GM23338 (cell line): ENCODE results near the gene MARCKSL1.

Experiments used
- CREB1 ChIP-seq: fragments of 250-450 bp; sonication (Bioruptor Pico); IDR thresholded peaks from 2 replicates; pipeline ENCODE4 v1.5.0; 2020; ENCODE audit warnings: low read depth, mild to moderate bottlenecking, moderate library complexity
- ETS1 ChIP-seq: IDR thresholded peaks from 2 replicates; pipeline ENCODE4 v1.6.1; 2016; ENCODE audit warnings: antibody characterized with exemption
- EZH2 ChIP-seq: fragments of 200-600 bp; sonication (generic); IDR thresholded peaks from one replicate; pipeline ENCODE4 v1.8.0; 2017; ENCODE audit warnings: antibody characterized with exemption, mild to moderate bottlenecking, low read depth; ENCODE audit not compliant: unreplicated experiment
- EZH2phosphoT487 ChIP-seq: fragments of 200-600 bp; sonication (generic); IDR thresholded peaks from one replicate; pipeline ENCODE4 v1.8.1; 2018; ENCODE audit warnings: antibody characterized with exemption; ENCODE audit not compliant: unreplicated experiment
- JUNB ChIP-seq: IDR thresholded peaks from one replicate; pipeline ENCODE4 v1.6.1; 2016; ENCODE audit warnings: antibody characterized with exemption; ENCODE audit not compliant: unreplicated experiment
- NANOG ChIP-seq: IDR thresholded peaks from 2 replicates; pipeline ENCODE4 v1.6.1; 2016; ENCODE audit warnings: antibody characterized with exemption, borderline replicate concordance
- POLR2AphosphoS5 ChIP-seq: IDR thresholded peaks from 2 replicates; pipeline ENCODE4 v1.6.1; 2016; ENCODE audit warnings: antibody characterized with exemption, low read depth
- STAT1 ChIP-seq: IDR thresholded peaks from one replicate; pipeline ENCODE4 v1.6.1; 2016; ENCODE audit warnings: antibody characterized with exemption; ENCODE audit not compliant: unreplicated experiment
- ZNF114 ChIP-seq: fragments of 250-450 bp; sonication (Bioruptor Pico); IDR thresholded peaks from 2 replicates; pipeline ENCODE4 v1.5.0; 2020; ENCODE audit warnings: mild to moderate bottlenecking, moderate library complexity
- ZNF331 ChIP-seq: fragments of 250-450 bp; sonication (Bioruptor Pico); IDR thresholded peaks from 2 replicates; pipeline ENCODE4 v1.5.0; 2020; ENCODE audit warnings: low read depth, mild to moderate bottlenecking, moderate library complexity
- TF ChIP-seq, protein P1 (sequence below), 2 experiments: fragments of 200-600 bp in 1 of 2; sonication (generic) in 1 of 2; conservative IDR thresholded peaks; 2 replicates each; pipeline versions ENCODE4 v1.5.1 to v1.6.1; 2016 to 2017; ENCODE audit warnings: antibody characterized with exemption in 2 of 2, low read depth in 2 of 2, mild to moderate bottlenecking in 2 of 2, moderate library complexity in 1 of 2
- TF ChIP-seq, protein P2 (sequence below): IDR thresholded peaks from one replicate; pipeline ENCODE4 v1.6.1; 2018; ENCODE audit warnings: antibody characterized with exemption; ENCODE audit not compliant: unreplicated experiment

DNA sequence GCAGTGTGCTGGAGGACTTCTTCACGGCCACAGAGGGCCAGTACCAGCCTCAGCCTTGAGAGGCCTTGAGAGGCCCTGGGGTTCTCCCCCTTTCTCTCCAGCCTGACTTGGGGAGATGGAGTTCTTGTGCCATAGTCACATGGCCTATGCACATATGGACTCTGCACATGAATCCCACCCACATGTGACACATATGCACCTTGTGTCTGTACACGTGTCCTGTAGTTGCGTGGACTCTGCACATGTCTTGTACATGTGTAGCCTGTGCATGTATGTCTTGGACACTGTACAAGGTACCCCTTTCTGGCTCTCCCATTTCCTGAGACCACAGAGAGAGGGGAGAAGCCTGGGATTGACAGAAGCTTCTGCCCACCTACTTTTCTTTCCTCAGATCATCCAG is 50.4 kb downstream of the MARCKSL1 start:
- TF ChIP-seq, protein P1, sequence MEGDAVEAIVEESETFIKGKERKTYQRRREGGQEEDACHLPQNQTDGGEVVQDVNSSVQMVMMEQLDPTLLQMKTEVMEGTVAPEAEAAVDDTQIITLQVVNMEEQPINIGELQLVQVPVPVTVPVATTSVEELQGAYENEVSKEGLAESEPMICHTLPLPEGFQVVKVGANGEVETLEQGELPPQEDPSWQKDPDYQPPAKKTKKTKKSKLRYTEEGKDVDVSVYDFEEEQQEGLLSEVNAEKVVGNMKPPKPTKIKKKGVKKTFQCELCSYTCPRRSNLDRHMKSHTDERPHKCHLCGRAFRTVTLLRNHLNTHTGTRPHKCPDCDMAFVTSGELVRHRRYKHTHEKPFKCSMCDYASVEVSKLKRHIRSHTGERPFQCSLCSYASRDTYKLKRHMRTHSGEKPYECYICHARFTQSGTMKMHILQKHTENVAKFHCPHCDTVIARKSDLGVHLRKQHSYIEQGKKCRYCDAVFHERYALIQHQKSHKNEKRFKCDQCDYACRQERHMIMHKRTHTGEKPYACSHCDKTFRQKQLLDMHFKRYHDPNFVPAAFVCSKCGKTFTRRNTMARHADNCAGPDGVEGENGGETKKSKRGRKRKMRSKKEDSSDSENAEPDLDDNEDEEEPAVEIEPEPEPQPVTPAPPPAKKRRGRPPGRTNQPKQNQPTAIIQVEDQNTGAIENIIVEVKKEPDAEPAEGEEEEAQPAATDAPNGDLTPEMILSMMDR (conservative IDR thresholded peaks at IDR 0.05; ENCODE audit: low read depth in 2 of 2): no peak
- TF ChIP-seq POLR2AphosphoS5: no peak
- no peak for TF ChIP-seq EZH2
- no peak for TF ChIP-seq NANOG
- TF ChIP-seq, protein P2, sequence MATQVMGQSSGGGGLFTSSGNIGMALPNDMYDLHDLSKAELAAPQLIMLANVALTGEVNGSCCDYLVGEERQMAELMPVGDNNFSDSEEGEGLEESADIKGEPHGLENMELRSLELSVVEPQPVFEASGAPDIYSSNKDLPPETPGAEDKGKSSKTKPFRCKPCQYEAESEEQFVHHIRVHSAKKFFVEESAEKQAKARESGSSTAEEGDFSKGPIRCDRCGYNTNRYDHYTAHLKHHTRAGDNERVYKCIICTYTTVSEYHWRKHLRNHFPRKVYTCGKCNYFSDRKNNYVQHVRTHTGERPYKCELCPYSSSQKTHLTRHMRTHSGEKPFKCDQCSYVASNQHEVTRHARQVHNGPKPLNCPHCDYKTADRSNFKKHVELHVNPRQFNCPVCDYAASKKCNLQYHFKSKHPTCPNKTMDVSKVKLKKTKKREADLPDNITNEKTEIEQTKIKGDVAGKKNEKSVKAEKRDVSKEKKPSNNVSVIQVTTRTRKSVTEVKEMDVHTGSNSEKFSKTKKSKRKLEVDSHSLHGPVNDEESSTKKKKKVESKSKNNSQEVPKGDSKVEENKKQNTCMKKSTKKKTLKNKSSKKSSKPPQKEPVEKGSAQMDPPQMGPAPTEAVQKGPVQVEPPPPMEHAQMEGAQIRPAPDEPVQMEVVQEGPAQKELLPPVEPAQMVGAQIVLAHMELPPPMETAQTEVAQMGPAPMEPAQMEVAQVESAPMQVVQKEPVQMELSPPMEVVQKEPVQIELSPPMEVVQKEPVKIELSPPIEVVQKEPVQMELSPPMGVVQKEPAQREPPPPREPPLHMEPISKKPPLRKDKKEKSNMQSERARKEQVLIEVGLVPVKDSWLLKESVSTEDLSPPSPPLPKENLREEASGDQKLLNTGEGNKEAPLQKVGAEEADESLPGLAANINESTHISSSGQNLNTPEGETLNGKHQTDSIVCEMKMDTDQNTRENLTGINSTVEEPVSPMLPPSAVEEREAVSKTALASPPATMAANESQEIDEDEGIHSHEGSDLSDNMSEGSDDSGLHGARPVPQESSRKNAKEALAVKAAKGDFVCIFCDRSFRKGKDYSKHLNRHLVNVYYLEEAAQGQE: no peak
- no peak for TF ChIP-seq EZH2phosphoT487
- no peak for TF ChIP-seq CREB1 (CRISPR knock-in tag)
- TF ChIP-seq JUNB: no peak
- TF ChIP-seq ZNF331 (CRISPR knock-in tag): no peak
- TF ChIP-seq ZNF114: no peak
- TF ChIP-seq STAT1: no peak
- no peak for TF ChIP-seq ETS1
